ENCODE data around the gene PTGFRN.
"Not testable (repeated sequence)": the region's sequence is repeated elsewhere in the genome, so short reads cannot be mapped to it uniquely, and the experiment has no call there.

PTGFRN gene

GRCh38 chr1:116947092-116947860, 37.6 kb downstream of the PTGFRN start:
- DNase-seq = no peak

GRCh38 chr1:116948046-116948445, 38.3 kb downstream of the PTGFRN start:
- DNase-seq = no peak

GRCh38 chr1:116948642-116949041, 38.9 kb downstream of the PTGFRN start:
- DNase-seq = no peak

- no peak for DNase-seq
These were observed 39.7 kb downstream of the PTGFRN start for GRCh38 chr1:116949213-116949985.

- no peak for DNase-seq
These were observed 40.9 kb downstream of the PTGFRN start for GRCh38 chr1:116950517-116951199.

- no peak for DNase-seq
These were observed 41.7 kb downstream of the PTGFRN start for GRCh38 chr1:116951200-116951935.

- no peak for DNase-seq
These were observed 43.1 kb downstream of the PTGFRN start for GRCh38 chr1:116952738-116953275.

GRCh38 chr1:116954440-116954839, 44.7 kb downstream of the PTGFRN start:
- DNase-seq = peak; percentile 95

- no peak for DNase-seq
These were observed 46.7 kb downstream of the PTGFRN start for GRCh38 chr1:116956378-116956777.

GRCh38 chr1:116957646-116958045, 47.9 kb downstream of the PTGFRN start:
- DNase-seq = no peak

GRCh38 chr1:116958110-116958509, 48.4 kb downstream of the PTGFRN start:
- DNase-seq = no peak

- DNase-seq = no peak
These were observed 49.3 kb downstream of the PTGFRN start for GRCh38 chr1:116958977-116959376.

- no peak for DNase-seq
These were observed 51.9 kb downstream of the PTGFRN start for GRCh38 chr1:116961606-116962005.

- DNase-seq = no peak
These were observed 53.4 kb downstream of the PTGFRN start for GRCh38 chr1:116962987-116963639.

- DNase-seq = no peak
These were observed 57.1 kb downstream of the PTGFRN start for GRCh38 chr1:116966791-116967190.

- no peak for DNase-seq
These were observed 59.0 kb downstream of the PTGFRN start for GRCh38 chr1:116968724-116969123.

GRCh38 chr1:116971258-116971860, 61.6 kb downstream of the PTGFRN start:
- no peak for DNase-seq

GRCh38 chr1:116971965-116972673, 62.4 kb downstream of the PTGFRN start:
- DNase-seq = no peak

GRCh38 chr1:116972674-116973030, 62.9 kb downstream of the PTGFRN start:
- DNase-seq = no peak

GRCh38 chr1:116980309-116980708, 70.6 kb downstream of the PTGFRN start:
- not testable (repeated sequence) for DNase-seq

- DNase-seq = no peak
These were observed 71.9 kb downstream of the PTGFRN start for GRCh38 chr1:116981521-116982037.
